ENCODE results near the gene ABCD2. TPM values are rescaled to one million over a fixed set of nuclear protein-coding genes. Genes with fewer than 3 reads are reported as not detected.

The ABCD2 gene
- polyA plus RNA-seq, 1 donor from 2014 or later = 0.43 TPM

DNA sequence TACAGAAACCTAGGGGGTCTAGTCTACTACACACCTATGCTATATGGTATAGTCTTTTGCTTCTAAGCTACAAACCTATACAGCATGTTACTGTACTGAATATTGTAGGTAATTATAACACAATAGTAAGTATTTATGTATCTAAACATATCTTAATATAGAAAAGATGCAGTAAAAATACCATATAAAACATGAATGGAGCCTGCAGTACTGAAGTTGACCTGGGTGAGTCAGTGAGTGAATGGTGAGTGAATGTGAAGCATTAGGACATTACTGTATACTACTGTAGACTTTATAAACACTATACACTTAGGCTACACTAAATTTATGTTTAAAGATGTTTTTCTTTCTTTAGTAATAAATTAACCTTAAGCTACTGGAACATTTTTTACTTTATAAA, 13.1 kb upstream of the ABCD2 start:
- TF ChIP-seq CTCF (IDR thresholded peaks at IDR 0.05; ENCODE audit: poor library complexity, severe bottlenecking) = no peak
- no peak for TF ChIP-seq POLR2AphosphoS5 (IDR thresholded peaks at IDR 0.05)
- TF ChIP-seq MXI1 (conservative IDR thresholded peaks at IDR 0.05; ENCODE audit: poor library complexity, severe bottlenecking) = no peak
- TF ChIP-seq SMC3 (conservative IDR thresholded peaks at IDR 0.05; ENCODE audit: poor library complexity) = no peak
- TF ChIP-seq, protein P1, sequence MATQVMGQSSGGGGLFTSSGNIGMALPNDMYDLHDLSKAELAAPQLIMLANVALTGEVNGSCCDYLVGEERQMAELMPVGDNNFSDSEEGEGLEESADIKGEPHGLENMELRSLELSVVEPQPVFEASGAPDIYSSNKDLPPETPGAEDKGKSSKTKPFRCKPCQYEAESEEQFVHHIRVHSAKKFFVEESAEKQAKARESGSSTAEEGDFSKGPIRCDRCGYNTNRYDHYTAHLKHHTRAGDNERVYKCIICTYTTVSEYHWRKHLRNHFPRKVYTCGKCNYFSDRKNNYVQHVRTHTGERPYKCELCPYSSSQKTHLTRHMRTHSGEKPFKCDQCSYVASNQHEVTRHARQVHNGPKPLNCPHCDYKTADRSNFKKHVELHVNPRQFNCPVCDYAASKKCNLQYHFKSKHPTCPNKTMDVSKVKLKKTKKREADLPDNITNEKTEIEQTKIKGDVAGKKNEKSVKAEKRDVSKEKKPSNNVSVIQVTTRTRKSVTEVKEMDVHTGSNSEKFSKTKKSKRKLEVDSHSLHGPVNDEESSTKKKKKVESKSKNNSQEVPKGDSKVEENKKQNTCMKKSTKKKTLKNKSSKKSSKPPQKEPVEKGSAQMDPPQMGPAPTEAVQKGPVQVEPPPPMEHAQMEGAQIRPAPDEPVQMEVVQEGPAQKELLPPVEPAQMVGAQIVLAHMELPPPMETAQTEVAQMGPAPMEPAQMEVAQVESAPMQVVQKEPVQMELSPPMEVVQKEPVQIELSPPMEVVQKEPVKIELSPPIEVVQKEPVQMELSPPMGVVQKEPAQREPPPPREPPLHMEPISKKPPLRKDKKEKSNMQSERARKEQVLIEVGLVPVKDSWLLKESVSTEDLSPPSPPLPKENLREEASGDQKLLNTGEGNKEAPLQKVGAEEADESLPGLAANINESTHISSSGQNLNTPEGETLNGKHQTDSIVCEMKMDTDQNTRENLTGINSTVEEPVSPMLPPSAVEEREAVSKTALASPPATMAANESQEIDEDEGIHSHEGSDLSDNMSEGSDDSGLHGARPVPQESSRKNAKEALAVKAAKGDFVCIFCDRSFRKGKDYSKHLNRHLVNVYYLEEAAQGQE (IDR thresholded peaks at IDR 0.05; ENCODE audit: borderline replicate concordance) = no peak
- TF ChIP-seq EP300 (conservative IDR thresholded peaks at IDR 0.05; ENCODE audit: poor library complexity, severe bottlenecking) = no peak
- no peak for TF ChIP-seq EZH2 (IDR thresholded peaks at IDR 0.05; ENCODE audit: borderline replicate concordance, insufficient read depth, low read length, poor library complexity, severe bottlenecking)
- no peak for TF ChIP-seq TAF1 (IDR thresholded peaks at IDR 0.05; ENCODE audit: low read depth)
- TF ChIP-seq RAD21 (conservative IDR thresholded peaks at IDR 0.05) = no peak
- Histone ChIP-seq H3K79me2 (replicated peaks; ENCODE audit: insufficient read depth, low read length) (no peaks in the 10 kb centered on the region), H3K4me3 (ENCODE audit: low read length) (no peak overlapping the region), H3K9me2 (ENCODE audit: insufficient read depth, low read length) (no peaks in the 10 kb centered on the region), H3K27me3 (ENCODE audit: insufficient read depth, low read depth, low read length) (no peaks in the 10 kb centered on the region), H4K20me1 (ENCODE audit: insufficient read depth) (no peaks in the 10 kb centered on the region), H3K36me3 (ENCODE audit: insufficient read depth, low read length) (no peaks in the 10 kb centered on the region), H3F3A (ENCODE audit: insufficient read depth, low read length, poor library complexity, severe bottlenecking) (no peaks in the 10 kb centered on the region), H3K4me2 (ENCODE audit: low read length) (no peak overlapping the region), H2AFZ (ENCODE audit: low read depth, low read length) (no peak overlapping the region), H3K27ac (ENCODE audit: low read length) (no peak overlapping the region), H3K9me3 (ENCODE audit: low read length) (no peaks in the 10 kb centered on the region), H3K9ac (ENCODE audit: low read length) (no peak overlapping the region)

DNA sequence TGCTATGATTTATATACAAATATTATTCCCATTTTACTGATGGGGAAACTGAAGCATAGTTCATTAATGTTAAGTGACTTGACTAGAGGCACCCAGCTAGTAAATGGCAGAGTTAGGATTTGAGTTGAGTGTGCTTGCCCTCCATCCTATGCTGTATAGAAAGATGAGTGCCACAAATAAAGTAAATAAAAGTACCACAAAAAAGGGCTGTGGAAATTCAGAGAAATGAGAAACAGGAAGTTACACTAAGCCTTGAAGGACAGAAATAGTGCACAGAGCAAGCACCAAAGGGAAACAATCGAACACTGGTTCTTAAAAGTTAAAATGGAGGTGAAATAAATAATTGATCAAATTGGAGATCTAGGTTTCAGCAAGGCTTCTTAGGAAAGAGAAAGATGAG, 9.2 kb upstream of the ABCD2 start:
- TF ChIP-seq EZH2 (IDR thresholded peaks at IDR 0.05; ENCODE audit: borderline replicate concordance, insufficient read depth, low read length, poor library complexity, severe bottlenecking) = no peak
- no peak for TF ChIP-seq SMC3 (conservative IDR thresholded peaks at IDR 0.05; ENCODE audit: poor library complexity)
- no peak for TF ChIP-seq POLR2AphosphoS5 (IDR thresholded peaks at IDR 0.05)
- no peak for TF ChIP-seq MXI1 (conservative IDR thresholded peaks at IDR 0.05; ENCODE audit: poor library complexity, severe bottlenecking)
- TF ChIP-seq EP300 (conservative IDR thresholded peaks at IDR 0.05; ENCODE audit: poor library complexity, severe bottlenecking) = no peak
- TF ChIP-seq, protein P1 (IDR thresholded peaks at IDR 0.05; ENCODE audit: borderline replicate concordance) = no peak
- no peak for TF ChIP-seq TAF1 (IDR thresholded peaks at IDR 0.05; ENCODE audit: low read depth)
- TF ChIP-seq RAD21 (conservative IDR thresholded peaks at IDR 0.05) = no peak
- TF ChIP-seq CTCF (IDR thresholded peaks at IDR 0.05; ENCODE audit: poor library complexity, severe bottlenecking) = no peak
- Histone ChIP-seq H3K36me3 (ENCODE audit: insufficient read depth, low read length) (no peaks in the 10 kb centered on the region), H4K20me1 (ENCODE audit: insufficient read depth) (no peaks in the 10 kb centered on the region), H3K4me3 (ENCODE audit: low read length) (no peak overlapping the region), H3K4me2 (ENCODE audit: low read length) (no peak overlapping the region), H3K27me3 (ENCODE audit: insufficient read depth, low read depth, low read length) (no peaks in the 10 kb centered on the region), H3K9me3 (ENCODE audit: low read length) (no peaks in the 10 kb centered on the region), H3K79me2 (replicated peaks; ENCODE audit: insufficient read depth, low read length) (no peaks in the 10 kb centered on the region), H2AFZ (ENCODE audit: low read depth, low read length) (no peak overlapping the region), H3K9me2 (ENCODE audit: insufficient read depth, low read length) (no peaks in the 10 kb centered on the region), H3F3A (ENCODE audit: insufficient read depth, low read length, poor library complexity, severe bottlenecking) (no peaks in the 10 kb centered on the region), H3K9ac (ENCODE audit: low read length) (no peak overlapping the region), H3K27ac (ENCODE audit: low read length) (no peak overlapping the region)
